Panc1 (cell line): Measurements from ENCODE around the gene WDR26. TPM values are rescaled to one million over a fixed set of nuclear protein-coding genes. Genes with fewer than 3 reads are reported as not detected.

Experiments
- ATAC-seq: fragments of 200-7000 bp; cut with Tn5 transposase; 2 replicates; pipeline ENCODE4 v1.9.1; 2020; ENCODE audit warnings: mild to moderate bottlenecking, moderate library complexity
- BruUV-seq: library from RNA; stranded (reverse); fragments of 400-500 nt; replicated peaks from 2 replicates; lab custom pipeline; 2021; lab: Mats Ljungman, UMichigan
- CTCF ChIA-PET: fragments of 300-600 bp; sonication (Branson Sonifier 250); formaldehyde crosslinking; loops from one replicate; lab custom pipeline; 2022; ENCODE audit warnings: antibody characterized with exemption; lab: Charles Lee
- POLR2A ChIA-PET: fragments of 300-600 bp; sonication (Branson Sonifier 250); formaldehyde crosslinking; loops from one replicate; lab custom pipeline; 2022; ENCODE audit warnings: antibody characterized with exemption; lab: Charles Lee
- DNase-seq: peaks from one replicate; pipeline ENCODE4 v3.0.0-alpha.2; 2010; ENCODE audit warnings: low read depth, low spot score
- H3K27ac ChIP-seq: 2 replicates; pipeline ENCODE4 v1.5.1; 2011; ENCODE audit warnings: mild to moderate bottlenecking, low read length, inconsistent platforms
- H3K27me3 ChIP-seq: fragments of 200-500 bp; sonication (Bioruptor generic); 2 replicates; pipeline ENCODE4 v1.6.0; 2014; ENCODE audit warnings: low read length, inconsistent platforms; ENCODE audit not compliant: control insufficient read depth, insufficient read depth
- H3K36me3 ChIP-seq: fragments of 200-500 bp; sonication (Bioruptor generic); 2 replicates; pipeline ENCODE4 v1.5.1; 2014; ENCODE audit warnings: inconsistent platforms, mild to moderate bottlenecking, low read length, moderate library complexity; ENCODE audit not compliant: control insufficient read depth, insufficient read depth
- H3K4me1 ChIP-seq: 2 replicates; pipeline ENCODE4 v1.5.1; 2011; ENCODE audit warnings: inconsistent platforms, mild to moderate bottlenecking, low read length, moderate library complexity; ENCODE audit not compliant: control insufficient read depth, insufficient read depth
- H3K4me3 ChIP-seq, 2 experiments: 2 replicates each; pipeline ENCODE4 v1.5.1; 2011 to 2012; ENCODE audit warnings: low read depth in 2 of 2, low read length in 2 of 2, mild to moderate bottlenecking in 2 of 2, inconsistent platforms in 1 of 2, moderate library complexity in 1 of 2
- H3K9me3 ChIP-seq: fragments of 200-500 bp; sonication (Bioruptor generic); 2 replicates; pipeline ENCODE4 v1.5.1; 2014; ENCODE audit warnings: low read depth, mild to moderate bottlenecking, inconsistent platforms, low read length, moderate library complexity; ENCODE audit not compliant: control insufficient read depth, insufficient read depth
- POLR2AphosphoS5 ChIP-seq: IDR thresholded peaks from 2 replicates; pipeline ENCODE4 v1.6.1; 2012; ENCODE audit warnings: mild to moderate bottlenecking, low read depth, low read length, moderate library complexity
- SIN3A ChIP-seq: IDR thresholded peaks from 2 replicates; pipeline ENCODE4 v1.6.1; 2012; ENCODE audit warnings: low read depth, mild to moderate bottlenecking, low read length, moderate library complexity, borderline replicate concordance; ENCODE audit not compliant: insufficient read depth
- TCF7L2 ChIP-seq: IDR thresholded peaks from 2 replicates; pipeline ENCODE4 v1.6.1; 2011; ENCODE audit warnings: mild to moderate bottlenecking, low read depth, low read length, inconsistent platforms
- in situ Hi-C: cut with HindIII; loops from 2 replicates; pipeline ENCODE4 v1.10.0; 2016; ENCODE audit warnings: low sequenced_read_pairs, low pct_unique_long_range_greater_than_20kb
- intact Hi-C: fragments of 100-400 bp; cut with micrococcal nuclease; formaldehyde crosslinking; loops from one replicate; pipeline ENCODE4 v1.10.0; 2022; ENCODE audit not compliant: unreplicated experiment
- total RNA-seq: library from RNA; stranded (reverse); gene quantifications from one replicate; pipeline ENCODE4 v1.2.1, GENCODE V29; 2021; ENCODE audit not compliant: unreplicated experiment
- TF ChIP-seq, protein P1 (sequence below), 2 experiments: IDR thresholded peaks; 2 replicates each; pipeline ENCODE4 v1.6.1; 2011 to 2012; ENCODE audit warnings: low read depth in 2 of 2, control low read depth in 1 of 2, low read length in 1 of 2, mild to moderate bottlenecking in 1 of 2, moderate library complexity in 1 of 2; ENCODE audit not compliant: insufficient read depth in 1 of 2
- TF ChIP-seq, protein P2 (sequence below): fragments of 450-650 bp; IDR thresholded peaks from 2 replicates; pipeline ENCODE4 v1.5.1; 2017; ENCODE audit warnings: mild to moderate bottlenecking

Gene WDR26
- total RNA-seq, 1 experiment from 2014 or later = 91.3 TPM

DNA sequence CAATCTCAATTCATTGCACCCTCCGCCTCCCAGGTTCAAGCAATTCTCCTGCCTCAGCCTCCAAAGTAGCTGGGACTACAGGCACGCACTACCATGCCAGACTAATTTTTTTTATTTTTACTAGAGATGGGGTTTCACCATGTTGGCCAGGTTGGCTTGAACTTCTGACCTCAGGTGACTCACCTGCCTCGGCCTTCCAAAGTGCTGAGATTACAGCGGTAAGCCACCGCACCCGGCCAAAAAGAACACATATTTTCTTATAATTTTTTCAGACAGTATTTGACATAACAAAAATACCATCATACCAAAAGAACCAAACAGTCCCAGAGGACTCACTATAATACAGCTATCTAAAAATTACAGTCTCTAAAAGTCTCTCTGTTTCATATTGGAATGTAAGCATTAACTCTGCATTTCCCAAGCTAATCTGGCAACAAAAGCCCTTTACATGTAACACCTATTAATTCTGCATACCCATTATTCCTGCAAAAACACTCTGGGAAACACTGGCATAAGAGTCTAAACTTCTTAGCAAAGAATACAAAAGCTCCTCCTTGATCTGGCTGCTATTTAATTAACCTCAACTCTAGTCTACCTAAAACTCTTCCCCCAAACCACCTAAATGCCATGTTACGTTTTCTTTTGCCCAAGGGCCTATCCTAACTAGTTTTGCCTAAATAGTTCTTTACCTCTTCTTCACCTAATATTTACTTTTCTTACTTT is 26.9 kb downstream of the WDR26 start:
- Histone ChIP-seq H3K27me3 (no peaks in the 10 kb centered on the region), H3K27ac (no peak overlapping the region), H3K4me1 (0 out of 2 replicates have a peak, but pooled peaks cover 2% of the 10 kb centered on the region), H3K4me3 (no peak overlapping the region), H3K9me3 (no peaks in the 10 kb centered on the region), H3K36me3 (peaks cover 56% of the 10 kb centered on the region)
- ChIA-PET CTCF (no interaction called here), POLR2A (interaction anchor here (0.5 kb wide), 1 partner anchor 126 kb away, joined by 7 read pairs; no protein-coding TSS in a partner anchor)
- ATAC-seq (no peak), DNase-seq (no peak)
- BruUV-seq = no TSS peak
- intact Hi-C loops = no loop called here
- in situ Hi-C loops = no loop called here
- no peak for TF ChIP-seq POLR2AphosphoS5
- TF ChIP-seq, protein P1, sequence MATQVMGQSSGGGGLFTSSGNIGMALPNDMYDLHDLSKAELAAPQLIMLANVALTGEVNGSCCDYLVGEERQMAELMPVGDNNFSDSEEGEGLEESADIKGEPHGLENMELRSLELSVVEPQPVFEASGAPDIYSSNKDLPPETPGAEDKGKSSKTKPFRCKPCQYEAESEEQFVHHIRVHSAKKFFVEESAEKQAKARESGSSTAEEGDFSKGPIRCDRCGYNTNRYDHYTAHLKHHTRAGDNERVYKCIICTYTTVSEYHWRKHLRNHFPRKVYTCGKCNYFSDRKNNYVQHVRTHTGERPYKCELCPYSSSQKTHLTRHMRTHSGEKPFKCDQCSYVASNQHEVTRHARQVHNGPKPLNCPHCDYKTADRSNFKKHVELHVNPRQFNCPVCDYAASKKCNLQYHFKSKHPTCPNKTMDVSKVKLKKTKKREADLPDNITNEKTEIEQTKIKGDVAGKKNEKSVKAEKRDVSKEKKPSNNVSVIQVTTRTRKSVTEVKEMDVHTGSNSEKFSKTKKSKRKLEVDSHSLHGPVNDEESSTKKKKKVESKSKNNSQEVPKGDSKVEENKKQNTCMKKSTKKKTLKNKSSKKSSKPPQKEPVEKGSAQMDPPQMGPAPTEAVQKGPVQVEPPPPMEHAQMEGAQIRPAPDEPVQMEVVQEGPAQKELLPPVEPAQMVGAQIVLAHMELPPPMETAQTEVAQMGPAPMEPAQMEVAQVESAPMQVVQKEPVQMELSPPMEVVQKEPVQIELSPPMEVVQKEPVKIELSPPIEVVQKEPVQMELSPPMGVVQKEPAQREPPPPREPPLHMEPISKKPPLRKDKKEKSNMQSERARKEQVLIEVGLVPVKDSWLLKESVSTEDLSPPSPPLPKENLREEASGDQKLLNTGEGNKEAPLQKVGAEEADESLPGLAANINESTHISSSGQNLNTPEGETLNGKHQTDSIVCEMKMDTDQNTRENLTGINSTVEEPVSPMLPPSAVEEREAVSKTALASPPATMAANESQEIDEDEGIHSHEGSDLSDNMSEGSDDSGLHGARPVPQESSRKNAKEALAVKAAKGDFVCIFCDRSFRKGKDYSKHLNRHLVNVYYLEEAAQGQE (IDR thresholded peaks at IDR 0.05; ENCODE audit: insufficient read depth in 1 of 2, low read depth in 2 of 2, low read length in 1 of 2) = no peak
- no peak for TF ChIP-seq TCF7L2
- TF ChIP-seq SIN3A = no peak
- TF ChIP-seq, protein P2, sequence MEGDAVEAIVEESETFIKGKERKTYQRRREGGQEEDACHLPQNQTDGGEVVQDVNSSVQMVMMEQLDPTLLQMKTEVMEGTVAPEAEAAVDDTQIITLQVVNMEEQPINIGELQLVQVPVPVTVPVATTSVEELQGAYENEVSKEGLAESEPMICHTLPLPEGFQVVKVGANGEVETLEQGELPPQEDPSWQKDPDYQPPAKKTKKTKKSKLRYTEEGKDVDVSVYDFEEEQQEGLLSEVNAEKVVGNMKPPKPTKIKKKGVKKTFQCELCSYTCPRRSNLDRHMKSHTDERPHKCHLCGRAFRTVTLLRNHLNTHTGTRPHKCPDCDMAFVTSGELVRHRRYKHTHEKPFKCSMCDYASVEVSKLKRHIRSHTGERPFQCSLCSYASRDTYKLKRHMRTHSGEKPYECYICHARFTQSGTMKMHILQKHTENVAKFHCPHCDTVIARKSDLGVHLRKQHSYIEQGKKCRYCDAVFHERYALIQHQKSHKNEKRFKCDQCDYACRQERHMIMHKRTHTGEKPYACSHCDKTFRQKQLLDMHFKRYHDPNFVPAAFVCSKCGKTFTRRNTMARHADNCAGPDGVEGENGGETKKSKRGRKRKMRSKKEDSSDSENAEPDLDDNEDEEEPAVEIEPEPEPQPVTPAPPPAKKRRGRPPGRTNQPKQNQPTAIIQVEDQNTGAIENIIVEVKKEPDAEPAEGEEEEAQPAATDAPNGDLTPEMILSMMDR = no peak

DNA sequence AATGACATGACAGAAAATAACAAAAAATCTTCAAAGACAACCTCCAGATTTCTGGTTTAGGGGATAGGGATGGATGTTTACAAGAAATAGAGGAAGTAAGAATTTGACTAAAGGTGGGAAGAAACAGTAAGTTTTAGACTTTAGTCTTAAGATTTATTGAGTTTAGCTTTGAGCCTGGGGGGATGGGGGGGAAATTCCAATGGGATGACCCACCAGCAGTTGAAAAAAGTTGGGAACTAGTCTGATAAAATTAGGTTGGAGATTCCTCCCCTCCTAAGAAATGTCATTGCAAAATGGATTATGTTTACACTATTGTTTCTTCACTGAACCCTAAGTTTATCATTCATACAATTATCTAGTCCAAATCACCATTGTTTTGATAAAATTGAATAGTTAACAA is 28.4 kb downstream of the WDR26 start:
- H3K4me3 ChIP-seq = no peak overlapping the region
- ATAC-seq = no peak
- no peak overlapping the region for H3K27ac ChIP-seq
- intact Hi-C loops (no loop called here), in situ Hi-C loops (no loop called here)
- TF ChIP-seq TCF7L2 (no peak), POLR2AphosphoS5 (no peak)
- TF ChIP-seq, protein P1 (IDR thresholded peaks at IDR 0.05; ENCODE audit: insufficient read depth in 1 of 2, low read depth in 2 of 2, low read length in 1 of 2) = no peak
- TF ChIP-seq, protein P2 = no peak
- DNase-seq = no peak
- H3K27me3 ChIP-seq = no peaks in the 10 kb centered on the region
- ChIA-PET POLR2A (no interaction called here), CTCF (no interaction called here)
- H3K36me3 ChIP-seq = peaks cover 58% of the 10 kb centered on the region
- H3K4me1 ChIP-seq = 0 out of 2 replicates have a peak, but pooled peaks cover 2% of the 10 kb centered on the region
- no TSS peak for BruUV-seq
- no peaks in the 10 kb centered on the region for H3K9me3 ChIP-seq
